OCI-LY7 (cell line): ENCODE results near the gene DNAL4. TPM values are rescaled to one million over a fixed set of nuclear protein-coding genes. Genes with fewer than 3 reads are reported as not detected.

Source experiments
- BruUV-seq: library from RNA; stranded (reverse); fragments of 400-500 nt; replicated peaks from 2 replicates; lab custom pipeline; 2021; lab: Mats Ljungman, UMichigan
- CTCF ChIA-PET: fragments of 300-600 bp; sonication (Branson Sonifier 250); formaldehyde crosslinking; loops from one replicate; lab custom pipeline; 2022; ENCODE audit warnings: antibody characterized with exemption; ENCODE audit not compliant: unreplicated experiment; lab: Charles Lee
- POLR2A ChIA-PET: fragments of 300-600 bp; sonication (Branson Sonifier 250); formaldehyde crosslinking; loops from one replicate; lab custom pipeline; 2022; ENCODE audit warnings: antibody characterized with exemption; lab: Charles Lee
- DNase-seq: peaks from one replicate; pipeline ENCODE4 v3.0.0-alpha.2; 2015; ENCODE audit warnings: low spot score
- H2AFZ ChIP-seq: fragments of 200-600 bp; sonication (generic), shearing (Covaris generic); 2 replicates; pipeline ENCODE4 v1.6.1; 2014; ENCODE audit warnings: mild to moderate bottlenecking, antibody characterized with exemption, low read length, moderate library complexity
- H3K27ac ChIP-seq: fragments of 200-600 bp; sonication (generic); 2 replicates; pipeline ENCODE4 v1.5.1; 2014; ENCODE audit warnings: mixed run types, low read depth, mild to moderate bottlenecking, moderate library complexity, low read length, inconsistent platforms; ENCODE audit not compliant: poor library complexity, severe bottlenecking
- H3K36me3 ChIP-seq: fragments of 200-600 bp; sonication (generic); 2 replicates; pipeline ENCODE4 v1.6.1; 2014; ENCODE audit warnings: mild to moderate bottlenecking, antibody characterized with exemption, low read length, moderate library complexity, mixed read lengths; ENCODE audit not compliant: insufficient read depth
- H3K4me1 ChIP-seq: fragments of 200-600 bp; sonication (generic); 2 replicates; pipeline ENCODE4 v1.5.1; 2014; ENCODE audit warnings: mild to moderate bottlenecking, low read length; ENCODE audit not compliant: insufficient read depth, poor library complexity, severe bottlenecking
- H3K4me2 ChIP-seq: fragments of 200-600 bp; sonication (generic); 2 replicates; pipeline ENCODE4 v1.6.1; 2014; ENCODE audit warnings: mild to moderate bottlenecking, low read length
- H3K4me3 ChIP-seq: fragments of 200-600 bp; sonication (generic); 2 replicates; pipeline ENCODE4 v1.5.1; 2014; ENCODE audit warnings: mild to moderate bottlenecking, low read depth, low read length; ENCODE audit not compliant: poor library complexity, severe bottlenecking
- H3K79me2 ChIP-seq: fragments of 200-600 bp; sonication (generic); 2 replicates; pipeline ENCODE4 v1.6.1; 2016; ENCODE audit warnings: low read depth, mild to moderate bottlenecking, low read length, moderate library complexity, mixed read lengths; ENCODE audit not compliant: insufficient read depth
- H3K9me2 ChIP-seq: fragments of 200-600 bp; sonication (generic); 2 replicates; pipeline ENCODE4 v1.6.1; 2016; ENCODE audit warnings: mild to moderate bottlenecking, low read length, mixed read lengths; ENCODE audit not compliant: insufficient read depth
- H3K9me3 ChIP-seq: fragments of 200-600 bp; sonication (generic); 2 replicates; pipeline ENCODE4 v1.6.1; 2014; ENCODE audit warnings: mild to moderate bottlenecking, mixed run types, low read length, mixed read lengths
- H4K20me1 ChIP-seq: fragments of 200-600 bp; sonication (generic); 2 replicates; pipeline ENCODE4 v1.6.1; 2014; ENCODE audit warnings: mild to moderate bottlenecking, antibody characterized with exemption, low read length, moderate library complexity, mixed read lengths; ENCODE audit not compliant: insufficient read depth
- CTCF ChIP-seq: fragments of 200-600 bp; sonication (generic); conservative IDR thresholded peaks from 2 replicates; pipeline ENCODE4 v1.5.1; 2014; ENCODE audit warnings: mild to moderate bottlenecking, antibody characterized with exemption, low read length, moderate library complexity, mixed read lengths
- EZH2phosphoT487 ChIP-seq: fragments of 200-600 bp; sonication (generic); IDR thresholded peaks from 2 replicates; pipeline ENCODE4 v1.6.1; 2018; ENCODE audit warnings: low read depth, borderline replicate concordance, mild to moderate bottlenecking, mixed run types, antibody characterized with exemption, low read length, moderate library complexity, mixed read lengths
- intact Hi-C: fragments of 100-400 bp; cut with micrococcal nuclease; formaldehyde crosslinking; loops from one replicate; pipeline ENCODE4 v1.10.0; 2022; ENCODE audit not compliant: unreplicated experiment
- total RNA-seq, 2 experiments: library from RNA; depleted of rRNA in 1 of 2; stranded (reverse); fragments of >200 nt in 1 of 2; shearing (Covaris generic) in 1 of 2; gene quantifications; 2 replicates each; pipeline ENCODE4 v1.2.3, GENCODE V29; 2014 to 2022

The DNAL4 gene
- total RNA-seq, 2 experiments from 2014 or later: 6.6 to 7.1 TPM

- CTCF ChIA-PET: no interaction called here
- no peak overlapping the region for H3K4me2 ChIP-seq
These were observed 42.0 kb upstream of the DNAL4 start for GRCh38 chr22:38835888-38836301.

GRCh38 chr22:38834991-38835390, 41.0 kb upstream of the DNAL4 start:
- ChIA-PET CTCF (no interaction called here), POLR2A (no interaction called here)
- intact Hi-C loops: no loop called here
- H3K36me3 ChIP-seq: no peaks in the 10 kb centered on the region
- TF ChIP-seq CTCF (no peak), EZH2phosphoT487 (no peak)
- H3K27ac ChIP-seq: no peak overlapping the region
- H3K4me3 ChIP-seq: no peak overlapping the region
- H3K79me2 ChIP-seq: no peaks in the 10 kb centered on the region
- no peak overlapping the region for H3K4me2 ChIP-seq
- H3K4me1 ChIP-seq: no peaks in the 10 kb centered on the region
- DNase-seq: no peak
- H3K9me2 ChIP-seq: no peaks in the 10 kb centered on the region
- H2AFZ ChIP-seq: no peak overlapping the region
- H3K9me3 ChIP-seq: no peaks in the 10 kb centered on the region
- H4K20me1 ChIP-seq: no peaks in the 10 kb centered on the region; the same call in 1 of the 2 replicates
- no TSS peak for BruUV-seq

More at GRCh38 chr22:38835888-38836301, 42.0 kb upstream of the DNAL4 start:
- H3K27ac ChIP-seq: no peak overlapping the region
- no peak overlapping the region for H3K4me3 ChIP-seq
- intact Hi-C loops: no loop called here
- H3K79me2 ChIP-seq: no peaks in the 10 kb centered on the region
- DNase-seq: no peak
- no peaks in the 10 kb centered on the region for H3K9me2 ChIP-seq
- H3K9me3 ChIP-seq: no peaks in the 10 kb centered on the region
- no peak overlapping the region for H2AFZ ChIP-seq
- BruUV-seq: no TSS peak
- H3K4me1 ChIP-seq: no peaks in the 10 kb centered on the region
- no peaks in the 10 kb centered on the region for H3K36me3 ChIP-seq
- no peaks in the 10 kb centered on the region; the same call in 1 of the 2 replicates for H4K20me1 ChIP-seq
- no peak for TF ChIP-seq CTCF
- TF ChIP-seq EZH2phosphoT487: no peak
- POLR2A ChIA-PET: no interaction called here

- no peaks in the 10 kb centered on the region for H3K4me1 ChIP-seq
- no peak overlapping the region for H3K27ac ChIP-seq
- no peak for TF ChIP-seq CTCF
- no peak for TF ChIP-seq EZH2phosphoT487
- no peak for DNase-seq
- H3K36me3 ChIP-seq: no peaks in the 10 kb centered on the region
- no peaks in the 10 kb centered on the region for H3K9me3 ChIP-seq
- ChIA-PET POLR2A (interaction anchor here (0.7 kb wide), 1 partner anchor 62 kb away, joined by 7 read pairs; no protein-coding TSS in a partner anchor), CTCF (no interaction called here)
- no peak overlapping the region for H2AFZ ChIP-seq
- no peaks in the 10 kb centered on the region for H3K79me2 ChIP-seq
- intact Hi-C loops: no loop called here
- no TSS peak for BruUV-seq
- H3K9me2 ChIP-seq: no peaks in the 10 kb centered on the region
- no peak overlapping the region for H3K4me2 ChIP-seq
- H3K4me3 ChIP-seq: no peak overlapping the region
- H4K20me1 ChIP-seq: no peaks in the 10 kb centered on the region; the same call in 1 of the 2 replicates
These were observed 40.4 kb upstream of the DNAL4 start for GRCh38 chr22:38834215-38834953.
